Pancreas (tissue), 10 donors: Measurements from ENCODE around the gene HTD2. TPM values are rescaled to one million over a fixed set of nuclear protein-coding genes. Genes with fewer than 3 reads are reported as not detected.
A peak's percentile ranks its signal among the peaks of the same experiment; 100 is the strongest.

Experiments used
- ATAC-seq, 4 donors: fragments of 200-7000 bp; cut with Tn5 transposase; one replicate each; pipeline versions ENCODE4 v1.8.0 to v1.9.1; 2020; ENCODE audit warnings: mild to moderate bottlenecking in 4 of 4, moderate library complexity in 4 of 4
- DNase-seq, 6 donors: peaks; one replicate each; pipeline ENCODE4 v3.0.0-alpha.2; 2020
- FAIRE-seq: peaks from 2 replicates; lab custom pipeline; 2012; peaks lifted over from hg19 to GRCh38; lab: Jason Lieb, UNC
- H3K27ac ChIP-seq, 4 donors: fragments of 200-600 bp; sonication (generic); 1 replicate in 3 of 4; 2 replicates in 1 of 4; pipeline versions ENCODE4 v1.5.0 to v1.8.0; 2020
- H3K27me3 ChIP-seq, 4 donors: fragments of 200-600 bp; one replicate each; pipeline ENCODE4 v1.8.0; 2021
- H3K36me3 ChIP-seq, 3 donors: fragments of 200-600 bp; sonication (generic) in 1 of 3; one replicate each; pipeline versions ENCODE4 v1.5.0 to v1.8.0; 2020 to 2021
- H3K4me1 ChIP-seq, 3 donors: fragments of 200-600 bp; one replicate each; pipeline ENCODE4 v1.8.0; 2021
- H3K4me3 ChIP-seq, 4 donors: fragments of 200-600 bp; sonication (generic) in 2 of 4; one replicate each; pipeline versions ENCODE4 v1.5.0 to v1.8.0; 2020 to 2021
- H3K9me3 ChIP-seq, 4 donors: fragments of 200-600 bp; one replicate each; pipeline ENCODE4 v1.8.0; 2021
- CTCF ChIP-seq, 4 donors: fragments of 200-600 bp; sonication (generic) in 3 of 4; IDR thresholded peaks; one replicate each; pipeline versions ENCODE4 v1.5.0 to v1.8.0; 2021; ENCODE audit warnings: antibody characterized with exemption in 4 of 4
- WGBS, 2 donors: extraction: QIAGEN DNeasy Blood & Tissue Kit; methylation state at CpG; one replicate each; pipeline ENCODE4 v1.1.7; 2013; 5-methylcytosine and 5-hydroxymethylcytosine counted together
- intact Hi-C, 3 donors: fragments of 100-400 bp; cut with DNase I; formaldehyde crosslinking; loops; one replicate each; pipeline versions ENCODE4 v1.11.1 to v1.14.2; 2022
- polyA plus RNA-seq, 2 donors: library from polyadenylated mRNA; stranded (reverse); fragments of 200-250 nt; gene quantifications; one replicate each; pipeline ENCODE4 v1.2.3, GENCODE V29; 2013
- total RNA-seq, 6 donors: library from RNA; stranded (reverse); fragmentation: NEBNext Ultra II Directional in 4 of 6; extraction: Animal tissue kit (Norgen Biotek cat#: 25700) in 4 of 6; gene quantifications; one replicate each; pipeline versions ENCODE4 v1.2.1 to v1.2.4, GENCODE V29; 2021 to 2023
- donor health status: healthy with polysubstance abuse.
- donor health status: DM: no; HTN: no; CAD: no; lungs with moderate emphysema.
- donor health status: DM: no; HTN: no; CAD: no.
- donor health status: control.
- donor health status: control.
- donor health status: Bipolar disorder and iron deficiency.
- donor health status: DM: yes; HTN: yes; CAD: no.
- donor health status: DM: no; HTN: no; CAD: no.
- donor health status: DM: no; HTN: no; CAD: no.
- donor health status: DM: yes; HTN: yes; CAD: no.

The HTD2 gene
- total and polyA plus RNA-seq, 8 donors = 0.68 to 5.5 (median 3.5) TPM

GRCh38 chr3:58298190-58298589 is 8.1 kb upstream of the HTD2 start:
- no peaks in the 10 kb centered on the region for H3K36me3 ChIP-seq
- no peaks in the 10 kb centered on the region for H3K4me1 ChIP-seq
- no peaks in the 10 kb centered on the region for H3K27me3 ChIP-seq
- no peak for TF ChIP-seq CTCF (IDR thresholded peaks at IDR 0.05)
- no peaks in the 10 kb centered on the region for H3K9me3 ChIP-seq
- DNase-seq = no peak
- no peak overlapping the region for H3K4me3 ChIP-seq
- WGBS, 2 donors = 52 to 60% methylated on average over 3 of the region's 3 CpGs
- intact Hi-C loops = loop anchor here (5.0 to 10.0 kb wide), 3 partner anchors 111 to 116 kb away; no protein-coding TSS in a partner anchor
- ATAC-seq = no peak
- H3K27ac ChIP-seq = no peak overlapping the region
- no peak for FAIRE-seq

- no peak for ATAC-seq
- H3K4me1 ChIP-seq = no peaks in the 10 kb centered on the region
- no peak for TF ChIP-seq CTCF (IDR thresholded peaks at IDR 0.05)
- H3K27me3 ChIP-seq = no peaks in the 10 kb centered on the region
- WGBS, 2 donors = 56 to 63% methylated on average over 2 of the region's 2 CpGs
- DNase-seq = no peak
- no peak overlapping the region for H3K4me3 ChIP-seq
- H3K36me3 ChIP-seq = no peaks in the 10 kb centered on the region
- H3K27ac ChIP-seq = no peak overlapping the region
- intact Hi-C loops = loop anchor here (5.0 to 10.0 kb wide), 3 partner anchors 112 to 117 kb away; no protein-coding TSS in a partner anchor
- no peaks in the 10 kb centered on the region for H3K9me3 ChIP-seq
- no peak for FAIRE-seq
Measured at GRCh38 chr3:58299075-58299474, 7.2 kb upstream of the HTD2 start.

GRCh38 chr3:58299839-58300516 is 6.3 kb upstream of the HTD2 start:
- no peaks in the 10 kb centered on the region for H3K36me3 ChIP-seq
- H3K27me3 ChIP-seq = no peaks in the 10 kb centered on the region
- no peak overlapping the region for H3K27ac ChIP-seq
- no peak overlapping the region for H3K4me3 ChIP-seq
- no peaks in the 10 kb centered on the region for H3K4me1 ChIP-seq
- H3K9me3 ChIP-seq = no peaks in the 10 kb centered on the region
- intact Hi-C loops = loop anchor here (5.0 to 10.0 kb wide), 4 partner anchors 113 to 298 kb away; no protein-coding TSS in a partner anchor
- TF ChIP-seq CTCF (IDR thresholded peaks at IDR 0.05) = peak in 3 of 4 donors; percentile 14 to 40 (median 39)
- peak in 3 of 4 donors; percentile 60 to 72 (median 69) for ATAC-seq
- no peak for FAIRE-seq
- DNase-seq = no peak
- 12 to 14% methylated on average over 8 of the region's 8 CpGs for WGBS, 2 donors

GRCh38 chr3:58307639-58308215 is 1.4 kb downstream of the HTD2 start:
- Histone ChIP-seq H3K4me3 (peak overlapping the region; percentile 62 to 87 (median 83)), H3K27me3 (no peaks in the 10 kb centered on the region), H3K9me3 (no peaks in the 10 kb centered on the region), H3K36me3 (peaks cover 0 to 26% (median 10%) of the 10 kb centered on the region in 3 donors), H3K27ac (no peak overlapping the region), H3K4me1 (peaks cover 8 to 16% (median 15%) of the 10 kb centered on the region in 3 donors)
- peak in 2 of 4 donors; percentile 22 to 30 for TF ChIP-seq CTCF (IDR thresholded peaks at IDR 0.05)
- 15 to 19% methylated on average over 10 of the region's 10 CpGs for WGBS, 2 donors
- intact Hi-C loops = no loop called here
- ATAC-seq (peak in 2 of 4 donors; percentile 12 to 17), FAIRE-seq (no peak), DNase-seq (peak in 2 of 6 donors; percentile 12 to 21)
